Prostate gland (tissue), 2 donors: Measurements from ENCODE around the gene CLCNKB. TPM values are rescaled to one million over a fixed set of nuclear protein-coding genes. Genes with fewer than 3 reads are reported as not detected.
"Not testable (repeated sequence)": the region's sequence is repeated elsewhere in the genome, so short reads cannot be mapped to it uniquely, and the experiment has no call there.

Experiments used
- DNase-seq: peaks from one replicate; pipeline ENCODE4 v3.0.0-alpha.2; 2019; ENCODE audit warnings: low spot score
- H3K27ac ChIP-seq, 2 donors: fragments of 200-600 bp; sonication (generic); 2 replicates each; pipeline ENCODE4 v1.5.1; 2017 to 2019
- H3K27me3 ChIP-seq: fragments of 200-600 bp; sonication (generic); replicated peaks from 2 replicates; pipeline ENCODE4 v1.5.1; 2019; ENCODE audit not compliant: insufficient read depth
- H3K36me3 ChIP-seq, 2 donors: fragments of 200-600 bp; sonication (generic); 1 replicate in 1 of 2; 2 replicates in 1 of 2; pipeline versions ENCODE4 v1.5.1 to v1.8.1; 2017 to 2019
- H3K4me1 ChIP-seq: fragments of 200-600 bp; sonication (generic); replicated peaks from 2 replicates; pipeline ENCODE4 v1.5.1; 2019
- H3K4me3 ChIP-seq, 2 donors: fragments of 200-600 bp; sonication (generic); 2 replicates each; pipeline ENCODE4 v1.5.1; 2017 to 2019
- H3K9me3 ChIP-seq: fragments of 200-600 bp; sonication (generic); 2 replicates; pipeline ENCODE4 v1.5.1; 2017
- POLR2A ChIP-seq: fragments of 450-650 bp; IDR thresholded peaks from one replicate; pipeline ENCODE4 v1.6.1; 2016; ENCODE audit warnings: antibody characterized with exemption, mild to moderate bottlenecking
- POLR2AphosphoS5 ChIP-seq: sonication (generic); formaldehyde crosslinking; IDR thresholded peaks from one replicate; pipeline ENCODE4 v1.6.1; 2017; ENCODE audit warnings: antibody characterized with exemption
- WGBS: methylation state at CpG from one replicate; pipeline ENCODE4 v1.1.5; 2018; 5-methylcytosine and 5-hydroxymethylcytosine counted together
- intact Hi-C: fragments of 100-400 bp; cut with DNase I; formaldehyde crosslinking; loops from one replicate; pipeline ENCODE4 v1.14.2; 2022
- total RNA-seq, 2 donors: library from RNA; depleted of rRNA; stranded (reverse); fragments of >200 nt; gene quantifications; one replicate each; pipeline ENCODE4 v1.1.0, GENCODE V29; 2016
- TF ChIP-seq, protein P1 (sequence below), 4 experiments: fragments of 200-600 bp in 2 of 4; fragments of 450-650 bp in 2 of 4; sonication (generic) in 2 of 4; IDR thresholded peaks; 1 replicate in 3 of 4; 2 replicates in 1 of 4; pipeline ENCODE4 v1.5.1; 2016 to 2019; ENCODE audit warnings: antibody characterized with exemption in 4 of 4, mild to moderate bottlenecking in 2 of 4, moderate library complexity in 2 of 4

CLCNKB gene
- total RNA-seq, 2 donors from 2014 or later = 1.0 to 1.9 TPM

GRCh38 chr1:16032388-16033102, 11.0 kb upstream of the CLCNKB start:
- TF ChIP-seq POLR2AphosphoS5 (peak; percentile 30), POLR2A (no peak)
- TF ChIP-seq, protein P1, sequence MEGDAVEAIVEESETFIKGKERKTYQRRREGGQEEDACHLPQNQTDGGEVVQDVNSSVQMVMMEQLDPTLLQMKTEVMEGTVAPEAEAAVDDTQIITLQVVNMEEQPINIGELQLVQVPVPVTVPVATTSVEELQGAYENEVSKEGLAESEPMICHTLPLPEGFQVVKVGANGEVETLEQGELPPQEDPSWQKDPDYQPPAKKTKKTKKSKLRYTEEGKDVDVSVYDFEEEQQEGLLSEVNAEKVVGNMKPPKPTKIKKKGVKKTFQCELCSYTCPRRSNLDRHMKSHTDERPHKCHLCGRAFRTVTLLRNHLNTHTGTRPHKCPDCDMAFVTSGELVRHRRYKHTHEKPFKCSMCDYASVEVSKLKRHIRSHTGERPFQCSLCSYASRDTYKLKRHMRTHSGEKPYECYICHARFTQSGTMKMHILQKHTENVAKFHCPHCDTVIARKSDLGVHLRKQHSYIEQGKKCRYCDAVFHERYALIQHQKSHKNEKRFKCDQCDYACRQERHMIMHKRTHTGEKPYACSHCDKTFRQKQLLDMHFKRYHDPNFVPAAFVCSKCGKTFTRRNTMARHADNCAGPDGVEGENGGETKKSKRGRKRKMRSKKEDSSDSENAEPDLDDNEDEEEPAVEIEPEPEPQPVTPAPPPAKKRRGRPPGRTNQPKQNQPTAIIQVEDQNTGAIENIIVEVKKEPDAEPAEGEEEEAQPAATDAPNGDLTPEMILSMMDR (IDR thresholded peaks at IDR 0.05) = peak; percentile 76 to 99 (median 88)

GRCh38 chr1:16033103-16033632, 10.4 kb upstream of the CLCNKB start:
- H3K4me1 ChIP-seq, H3K27me3 ChIP-seq, H3K9me3 ChIP-seq, H3K27ac ChIP-seq, H3K36me3 ChIP-seq, DNase-seq, intact Hi-C loops, H3K4me3 ChIP-seq: not testable (repeated sequence)
- 65% methylated on average over 7 of the region's 7 CpGs for WGBS

More at GRCh38 chr1:16032388-16033102, 11.0 kb upstream of the CLCNKB start:
- WGBS = 54% methylated on average over 18 of the region's 18 CpGs
- Histone ChIP-seq H3K4me3 (no peak overlapping the region), H3K27me3 (no peaks in the 10 kb centered on the region), H3K9me3 (no peaks in the 10 kb centered on the region), H3K27ac (no peak overlapping the region), H3K36me3 (no peaks in the 10 kb centered on the region), H3K4me1 (no peaks in the 10 kb centered on the region)
- intact Hi-C loops = loop anchor here (1.0 kb wide), 1 partner anchor 23 kb away; no protein-coding TSS in a partner anchor
- peak; percentile 73 for DNase-seq

DNA sequence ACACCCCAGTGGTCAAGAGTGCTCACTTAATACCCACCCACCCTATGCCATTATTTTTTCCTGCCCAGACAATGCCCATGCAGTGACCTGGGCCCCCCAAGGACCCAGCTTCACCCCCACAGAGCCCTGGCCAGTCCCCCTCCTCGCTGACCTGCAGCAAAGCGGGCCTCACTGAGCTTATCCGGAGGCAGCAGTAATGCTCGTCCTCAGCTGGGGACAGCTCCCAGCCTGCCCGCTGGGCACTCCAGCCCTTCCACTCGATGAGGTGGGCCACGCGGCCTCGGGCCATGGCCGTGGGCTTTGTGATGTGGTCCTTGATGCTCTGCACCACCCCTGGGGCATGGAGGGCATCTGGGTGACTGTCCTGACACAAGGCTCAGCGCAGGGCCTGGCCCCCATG, 7.1 kb upstream of the CLCNKB start:
- H3K27me3 ChIP-seq, H3K4me1 ChIP-seq, DNase-seq, H3K9me3 ChIP-seq, H3K36me3 ChIP-seq, H3K4me3 ChIP-seq, intact Hi-C loops, H3K27ac ChIP-seq: not testable (repeated sequence)
- 86% methylated on average over 11 of the region's 11 CpGs for WGBS

DNA sequence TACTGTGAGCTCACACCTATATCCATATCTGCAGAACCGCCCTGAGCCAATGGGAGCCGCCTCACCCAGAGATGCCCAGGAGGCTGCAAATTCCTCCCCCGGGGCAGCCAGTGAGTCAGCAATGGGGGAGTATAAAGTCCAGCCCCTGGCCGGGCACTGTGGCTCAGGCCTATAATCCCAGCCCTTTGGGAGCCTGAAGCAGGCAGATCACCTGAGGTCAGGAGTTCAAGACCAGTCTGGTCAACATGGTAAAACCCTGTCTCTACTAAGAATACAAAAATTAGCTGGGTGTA, 5.0 kb upstream of the CLCNKB start:
- H3K36me3 ChIP-seq = no peaks in the 10 kb centered on the region
- intact Hi-C loops = no loop called here
- H3K27ac ChIP-seq = no peak overlapping the region
- H3K4me1 ChIP-seq = no peaks in the 10 kb centered on the region
- no peak overlapping the region for H3K4me3 ChIP-seq
- WGBS = 70% methylated on average over 4 of the region's 4 CpGs
- H3K27me3 ChIP-seq = no peaks in the 10 kb centered on the region
- no peak for DNase-seq
- H3K9me3 ChIP-seq = no peaks in the 10 kb centered on the region
- TF ChIP-seq, protein P1 (IDR thresholded peaks at IDR 0.05) = no peak
- TF ChIP-seq POLR2A = no peak
- TF ChIP-seq POLR2AphosphoS5 = no peak

DNA sequence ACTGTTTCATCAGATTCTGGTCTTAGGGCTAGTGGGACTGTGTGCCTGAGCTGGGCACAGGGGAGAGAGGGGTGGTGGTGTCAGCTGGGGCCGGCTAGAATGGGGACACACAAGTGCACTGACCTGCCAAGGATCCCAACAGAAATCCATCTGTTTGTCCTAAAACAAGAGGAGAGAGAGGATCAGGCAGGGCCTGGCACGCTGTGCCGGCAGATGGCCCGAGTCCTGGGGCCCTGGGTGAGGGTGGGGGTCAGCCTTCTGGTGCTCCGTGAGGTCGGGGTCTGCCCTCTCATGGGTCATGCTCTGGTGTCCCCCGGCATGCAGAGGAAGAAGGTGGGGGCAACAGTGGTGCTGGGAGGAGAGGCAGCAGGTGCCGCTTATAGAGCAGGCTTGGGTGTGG, 3.7 kb upstream of the CLCNKB start:
- H3K27ac ChIP-seq, H3K36me3 ChIP-seq, H3K27me3 ChIP-seq, H3K4me3 ChIP-seq, H3K4me1 ChIP-seq, intact Hi-C loops, H3K9me3 ChIP-seq, DNase-seq: not testable (repeated sequence)
- 40% methylated on average over 7 of the region's 8 CpGs for WGBS

GRCh38 chr1:16041200-16041599, 2.4 kb upstream of the CLCNKB start:
- H3K36me3 ChIP-seq = no peaks in the 10 kb centered on the region
- no peaks in the 10 kb centered on the region for H3K4me1 ChIP-seq
- TF ChIP-seq, protein P1 (IDR thresholded peaks at IDR 0.05) = no peak
- TF ChIP-seq POLR2A (no peak), POLR2AphosphoS5 (no peak)
- 46% methylated on average over 8 of the region's 8 CpGs for WGBS
- no peak overlapping the region for H3K27ac ChIP-seq
- intact Hi-C loops = no loop called here
- DNase-seq = no peak
- no peak overlapping the region for H3K4me3 ChIP-seq
- no peaks in the 10 kb centered on the region for H3K27me3 ChIP-seq
- H3K9me3 ChIP-seq = no peaks in the 10 kb centered on the region
